Body of pancreas (tissue), 4 donors: Measurements from ENCODE around the gene C3orf20. TPM values are rescaled to one million over a fixed set of nuclear protein-coding genes. Genes with fewer than 3 reads are reported as not detected.

ENCODE experiments used
- ATAC-seq: fragments of 150-250 bp; one replicate; pipeline ENCODE4 v1.9.1; 2016
- DNase-seq, 4 donors: peaks; one replicate each; pipeline ENCODE4 v3.0.0-alpha.2; 2019
- H3K27ac ChIP-seq, 4 donors: fragments of 200-600 bp; sonication (generic); 1 replicate in 3 of 4; 2 replicates in 1 of 4; pipeline versions ENCODE4 v1.5.1 to v1.6.1; 2016 to 2019; ENCODE audit warnings: mild to moderate bottlenecking in 1 of 4, mixed read lengths in 1 of 4, moderate library complexity in 1 of 4
- H3K27me3 ChIP-seq, 2 donors: fragments of 200-600 bp; sonication (generic); one replicate each; pipeline ENCODE4 v1.6.0; 2016; ENCODE audit warnings: mild to moderate bottlenecking in 1 of 2
- H3K36me3 ChIP-seq, 2 donors: fragments of 200-600 bp; sonication (generic); replicated peaks in 1 of 2; 2 replicates each; pipeline ENCODE4 v1.5.1; 2016; ENCODE audit warnings: low read depth in 2 of 2; ENCODE audit not compliant: insufficient read depth in 1 of 2
- H3K4me1 ChIP-seq: fragments of 200-600 bp; sonication (generic); one replicate; pipeline ENCODE4 v1.6.0; 2016
- H3K4me3 ChIP-seq, 2 donors: fragments of 200-600 bp; sonication (generic); 1 replicate in 1 of 2; 2 replicates in 1 of 2; pipeline ENCODE4 v1.5.1; 2016 to 2019
- H3K9me3 ChIP-seq, 3 donors: fragments of 200-600 bp; sonication (generic); 1 replicate in 2 of 3; 2 replicates in 1 of 3; pipeline ENCODE4 v1.5.1; 2016
- POLR2A ChIP-seq, 3 donors: fragments of 450-650 bp; IDR thresholded peaks; one replicate each; pipeline ENCODE4 v1.6.1; 2016; ENCODE audit warnings: antibody characterized with exemption in 3 of 3, mild to moderate bottlenecking in 2 of 3
- WGBS, 2 donors: methylation state at CpG; one replicate each; pipeline ENCODE4 v1.1.5; 2017; 5-methylcytosine and 5-hydroxymethylcytosine counted together
- intact Hi-C: fragments of 100-400 bp; cut with DNase I; formaldehyde crosslinking; loops from one replicate; pipeline ENCODE4 v1.15.1; 2023
- total RNA-seq, 2 donors: library from RNA; depleted of rRNA; stranded (reverse); fragments of >200 nt; gene quantifications; one replicate each; pipeline ENCODE4 v1.1.0, GENCODE V29; 2016
- TF ChIP-seq, protein P1 (sequence below), 7 experiments: fragments of 450-650 bp in 4 of 7; fragments of 200-600 bp in 3 of 7; sonication (generic) in 3 of 7; IDR thresholded peaks; one replicate each; pipeline ENCODE4 v1.5.1; 2016 to 2019; ENCODE audit warnings: antibody characterized with exemption in 7 of 7

The C3orf20 gene
- total RNA-seq, 2 donors from 2014 or later, result not detected

DNA sequence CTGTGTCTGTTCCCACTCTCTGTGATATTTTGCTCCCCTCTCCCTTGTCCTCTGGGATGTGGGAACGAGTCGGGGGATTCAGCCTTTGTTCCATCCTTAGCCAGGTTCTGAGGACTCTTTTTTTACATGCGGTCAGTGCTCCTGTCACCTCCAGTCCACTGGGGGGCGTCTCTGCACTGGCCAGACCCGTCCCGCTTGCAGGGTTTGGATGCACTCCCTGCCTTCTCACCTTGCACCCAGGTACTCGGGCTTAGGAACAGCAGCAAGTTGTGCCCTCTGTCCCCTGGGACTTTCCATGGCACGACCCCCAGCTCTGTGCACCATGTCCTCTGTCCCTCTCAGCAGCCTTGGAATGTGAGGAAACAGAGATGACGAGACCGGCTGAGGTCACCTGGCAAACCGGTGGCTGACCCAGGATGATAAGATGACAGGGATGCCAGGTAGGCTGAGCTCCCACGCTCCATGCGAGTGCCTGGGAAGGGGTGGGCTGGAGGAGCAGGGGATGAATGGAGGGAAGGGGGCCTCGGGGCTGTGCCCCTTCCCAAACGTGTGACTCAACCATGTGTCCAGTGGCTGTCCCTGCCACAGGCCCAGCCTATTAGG is 116.5 kb downstream of the C3orf20 start:
- intact Hi-C loops, result no loop called here
- Histone ChIP-seq H3K36me3 (no peaks in the 10 kb centered on the region), H3K4me1 (no peaks in the 10 kb centered on the region), H3K4me3 (no peak overlapping the region), H3K27ac (no peak overlapping the region), H3K27me3 (no peaks in the 10 kb centered on the region), H3K9me3 (no peaks in the 10 kb centered on the region)
- ATAC-seq (peak; percentile 41), DNase-seq (peak; percentile 43 to 68 (median 62))
- no peak for TF ChIP-seq POLR2A (IDR thresholded peaks at IDR 0.05)
- TF ChIP-seq, protein P1, sequence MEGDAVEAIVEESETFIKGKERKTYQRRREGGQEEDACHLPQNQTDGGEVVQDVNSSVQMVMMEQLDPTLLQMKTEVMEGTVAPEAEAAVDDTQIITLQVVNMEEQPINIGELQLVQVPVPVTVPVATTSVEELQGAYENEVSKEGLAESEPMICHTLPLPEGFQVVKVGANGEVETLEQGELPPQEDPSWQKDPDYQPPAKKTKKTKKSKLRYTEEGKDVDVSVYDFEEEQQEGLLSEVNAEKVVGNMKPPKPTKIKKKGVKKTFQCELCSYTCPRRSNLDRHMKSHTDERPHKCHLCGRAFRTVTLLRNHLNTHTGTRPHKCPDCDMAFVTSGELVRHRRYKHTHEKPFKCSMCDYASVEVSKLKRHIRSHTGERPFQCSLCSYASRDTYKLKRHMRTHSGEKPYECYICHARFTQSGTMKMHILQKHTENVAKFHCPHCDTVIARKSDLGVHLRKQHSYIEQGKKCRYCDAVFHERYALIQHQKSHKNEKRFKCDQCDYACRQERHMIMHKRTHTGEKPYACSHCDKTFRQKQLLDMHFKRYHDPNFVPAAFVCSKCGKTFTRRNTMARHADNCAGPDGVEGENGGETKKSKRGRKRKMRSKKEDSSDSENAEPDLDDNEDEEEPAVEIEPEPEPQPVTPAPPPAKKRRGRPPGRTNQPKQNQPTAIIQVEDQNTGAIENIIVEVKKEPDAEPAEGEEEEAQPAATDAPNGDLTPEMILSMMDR (IDR thresholded peaks at IDR 0.05), result peak in 6 of 7 experiments; percentile 33 to 64 (median 50)
- WGBS, 2 donors, result 7 to 12% methylated on average over 10 to 15 of the region's 15 CpGs

DNA sequence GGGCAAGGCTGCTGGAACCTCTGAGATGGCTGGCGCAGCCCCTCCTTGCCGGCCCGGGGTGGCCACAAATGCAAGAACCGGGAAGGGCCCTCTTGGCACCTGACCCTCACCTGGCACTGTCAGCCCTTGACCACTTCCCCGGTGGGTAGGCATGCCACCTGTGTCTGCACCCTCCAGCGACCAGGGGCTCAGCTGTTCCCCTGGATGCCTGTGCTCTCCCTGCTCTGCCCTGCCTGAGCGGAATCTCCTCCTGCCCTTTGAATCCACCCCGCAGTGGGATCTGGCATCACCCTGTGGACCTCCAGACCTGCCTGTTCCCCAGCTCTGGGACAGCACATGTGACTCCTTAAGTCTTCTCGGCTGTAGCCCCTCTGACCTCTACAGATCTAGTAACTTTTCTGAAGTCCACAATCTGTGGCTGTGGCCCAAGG is 117.8 kb downstream of the C3orf20 start:
- intact Hi-C loops, result no loop called here

DNA sequence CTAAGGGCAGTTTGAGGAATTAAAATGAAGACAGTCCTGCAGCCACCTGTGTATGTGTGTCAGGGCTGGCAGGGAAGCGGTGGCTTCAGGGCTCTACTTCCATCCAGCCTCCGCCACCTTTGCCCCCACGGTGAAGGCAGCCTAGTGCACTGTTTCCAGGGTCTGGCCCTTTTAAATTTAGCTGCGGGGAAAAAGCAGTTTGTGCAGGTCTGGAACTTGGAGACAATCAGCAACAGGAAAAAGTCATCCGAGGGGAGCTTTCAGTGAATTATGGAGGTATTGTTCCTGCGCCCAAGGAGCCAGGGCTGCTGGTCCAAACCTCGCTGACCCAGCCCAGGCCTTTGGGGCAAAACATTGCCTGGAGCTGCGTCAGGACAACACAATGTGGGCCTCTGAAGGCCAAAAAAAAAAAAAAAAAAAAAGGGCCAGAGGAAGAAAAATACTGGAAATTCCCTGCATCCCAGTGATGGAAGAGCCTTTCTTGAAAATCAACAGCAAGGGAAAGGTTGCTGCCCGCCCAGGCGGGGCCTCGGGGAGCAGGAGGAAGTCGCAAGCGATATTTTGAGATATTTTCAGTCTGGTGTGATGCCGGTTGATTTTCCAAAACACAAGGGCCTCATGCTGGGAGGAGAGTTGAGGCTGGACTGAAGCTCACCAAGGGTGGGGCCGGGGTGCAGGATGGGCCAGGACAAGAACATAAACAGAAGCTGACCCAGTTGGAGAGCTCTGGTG is 118.4 kb downstream of the C3orf20 start:
- DNase-seq (peak in 1 of 4 donors; percentile 9), ATAC-seq (no peak)
- no peaks in the 10 kb centered on the region for H3K36me3 ChIP-seq
- 69 to 73% methylated on average over 15 of the region's 15 CpGs for WGBS, 2 donors
- H3K4me1 ChIP-seq, result peaks cover 4% of the 10 kb centered on the region
- intact Hi-C loops, result no loop called here
- no peak overlapping the region for H3K4me3 ChIP-seq
- H3K27me3 ChIP-seq, result no peaks in the 10 kb centered on the region
- TF ChIP-seq, protein P1 (IDR thresholded peaks at IDR 0.05), result no peak
- TF ChIP-seq POLR2A (IDR thresholded peaks at IDR 0.05), result no peak
- no peaks in the 10 kb centered on the region for H3K9me3 ChIP-seq
- no peak overlapping the region for H3K27ac ChIP-seq

More for the DNA sequence above, 117.8 kb downstream of the C3orf20 start:
- H3K9me3 ChIP-seq, result no peaks in the 10 kb centered on the region
- H3K36me3 ChIP-seq, result no peaks in the 10 kb centered on the region
- H3K27me3 ChIP-seq, result no peaks in the 10 kb centered on the region
- H3K4me3 ChIP-seq, result no peak overlapping the region
- H3K27ac ChIP-seq, result no peak overlapping the region
- WGBS, 2 donors, result 71 to 90% methylated on average over 2 to 9 of the region's 9 CpGs
- H3K4me1 ChIP-seq, result peaks cover 4% of the 10 kb centered on the region
- ATAC-seq (no peak), DNase-seq (no peak)
- TF ChIP-seq, protein P1 (IDR thresholded peaks at IDR 0.05), result no peak
- TF ChIP-seq POLR2A (IDR thresholded peaks at IDR 0.05), result no peak

DNA sequence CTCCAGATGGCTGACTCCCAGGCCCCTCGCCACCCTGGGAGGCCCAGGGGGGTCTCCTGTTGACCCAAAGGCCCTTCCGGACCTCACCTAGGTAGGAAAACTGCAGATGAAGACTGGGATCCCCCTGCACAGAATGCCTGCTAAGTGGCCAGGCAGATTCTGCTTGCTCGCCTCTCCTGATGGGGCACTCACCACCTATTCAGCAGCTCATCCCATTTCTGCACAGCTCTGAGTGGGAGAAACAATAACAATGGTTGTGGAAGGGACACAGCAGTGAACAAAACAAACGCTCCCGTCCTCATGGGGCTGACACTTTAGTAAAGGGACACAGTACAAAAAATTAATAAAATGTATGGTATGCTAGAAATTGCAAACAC is 118.9 kb downstream of the C3orf20 start:
- Histone ChIP-seq H3K27ac (no peak overlapping the region), H3K36me3 (no peaks in the 10 kb centered on the region), H3K4me1 (peaks cover 4% of the 10 kb centered on the region), H3K27me3 (no peaks in the 10 kb centered on the region), H3K9me3 (no peaks in the 10 kb centered on the region), H3K4me3 (no peak overlapping the region)
- 48 to 54% methylated on average over 5 of the region's 5 CpGs for WGBS, 2 donors
- no peak for TF ChIP-seq POLR2A (IDR thresholded peaks at IDR 0.05)
- TF ChIP-seq, protein P1 (IDR thresholded peaks at IDR 0.05), result no peak
- no peak for DNase-seq
- no peak for ATAC-seq
- intact Hi-C loops, result no loop called here
